HG03521 (cell line): ENCODE results near the gene PNMA6A.
"Not testable (repeated sequence)": the region's sequence is repeated elsewhere in the genome, so short reads cannot be mapped to it uniquely, and the experiment has no call there.

ENCODE experiments used
- ATAC-seq: cut with Tn5 transposase; IDR thresholded peaks from one replicate; pipeline ENCODE4 v1.9.1; 2021; ENCODE audit warnings: mild to moderate bottlenecking, moderate library complexity; ENCODE audit not compliant: unreplicated experiment

The PNMA6A gene

DNA sequence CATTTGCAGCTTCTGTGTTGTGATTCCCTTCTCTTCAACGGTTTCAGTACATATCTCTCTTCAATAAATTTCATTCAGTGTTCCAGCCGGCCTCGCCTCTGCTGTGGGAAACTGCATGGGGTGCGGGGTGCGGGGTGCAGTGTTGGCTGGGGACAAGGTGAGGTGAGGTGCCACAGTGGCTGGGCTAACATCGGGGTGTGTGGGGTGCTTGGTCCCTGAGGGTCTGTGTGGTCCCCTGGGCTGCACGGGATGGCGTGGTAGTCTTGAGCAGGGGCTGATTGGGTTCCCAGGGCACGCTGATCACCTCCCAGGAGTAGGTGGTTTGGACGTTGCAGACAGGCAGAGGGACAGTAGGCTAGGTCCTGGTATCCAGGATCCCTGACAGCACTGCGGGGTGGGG is 2.7 kb downstream of the PNMA6A start:
- no peak for ATAC-seq

DNA sequence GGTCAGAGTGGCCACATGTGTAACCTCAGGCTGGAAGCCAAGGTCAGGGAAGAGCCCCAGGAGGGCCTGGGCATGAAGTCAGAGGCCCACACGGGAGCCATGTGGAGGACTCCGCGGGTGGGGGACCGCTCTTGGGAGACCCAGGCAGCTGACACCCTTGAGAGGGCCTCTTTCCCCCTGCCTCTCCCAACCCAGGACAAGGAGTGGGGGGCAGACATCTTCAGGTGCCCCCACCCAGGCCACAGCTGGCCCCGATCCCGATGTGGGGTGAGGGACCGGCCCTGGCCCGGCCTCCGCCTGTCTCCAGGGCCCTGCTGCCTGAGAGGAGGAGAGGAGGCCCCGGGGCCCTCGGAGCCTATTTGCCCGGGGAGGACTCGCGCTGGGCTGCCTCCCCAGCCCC is 3.1 kb downstream of the PNMA6A start:
- ATAC-seq: no peak

DNA sequence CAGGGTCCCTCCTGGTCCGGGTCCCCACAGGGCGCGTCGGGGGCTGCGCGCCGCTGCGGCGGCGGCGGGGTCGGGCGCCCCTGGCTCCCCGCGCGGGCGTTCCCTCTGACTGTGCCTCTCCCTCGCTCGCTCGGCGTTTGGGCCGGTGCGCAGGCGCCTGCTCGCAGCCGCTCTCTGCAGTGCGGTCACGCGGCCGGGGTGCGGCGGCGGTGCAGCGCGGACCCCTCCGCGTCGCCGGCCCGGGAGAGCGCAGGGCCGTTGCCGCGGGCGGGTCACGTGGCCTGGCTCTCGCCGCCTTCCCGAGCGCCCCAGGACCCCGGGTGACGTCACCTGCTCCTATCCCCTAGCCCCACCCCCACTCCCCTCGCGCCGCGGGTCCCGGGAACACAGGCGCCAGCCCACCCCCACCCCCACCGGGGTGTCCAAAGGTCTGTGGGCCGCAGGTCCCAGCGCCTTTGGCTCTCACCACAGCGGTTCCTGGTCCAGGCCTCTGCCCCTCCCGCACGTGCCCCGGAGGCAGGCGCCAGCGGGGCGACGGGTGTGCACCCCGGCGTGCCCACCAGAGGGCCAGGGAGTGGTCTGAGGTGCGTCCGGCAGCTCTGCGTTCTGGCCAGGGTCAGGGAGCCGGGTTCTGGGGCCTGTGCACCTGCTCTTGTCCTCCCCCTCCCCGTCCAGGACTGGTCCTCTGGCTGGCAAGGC is 5.3 kb downstream of the PNMA6A start:
- not testable (repeated sequence) for ATAC-seq

DNA sequence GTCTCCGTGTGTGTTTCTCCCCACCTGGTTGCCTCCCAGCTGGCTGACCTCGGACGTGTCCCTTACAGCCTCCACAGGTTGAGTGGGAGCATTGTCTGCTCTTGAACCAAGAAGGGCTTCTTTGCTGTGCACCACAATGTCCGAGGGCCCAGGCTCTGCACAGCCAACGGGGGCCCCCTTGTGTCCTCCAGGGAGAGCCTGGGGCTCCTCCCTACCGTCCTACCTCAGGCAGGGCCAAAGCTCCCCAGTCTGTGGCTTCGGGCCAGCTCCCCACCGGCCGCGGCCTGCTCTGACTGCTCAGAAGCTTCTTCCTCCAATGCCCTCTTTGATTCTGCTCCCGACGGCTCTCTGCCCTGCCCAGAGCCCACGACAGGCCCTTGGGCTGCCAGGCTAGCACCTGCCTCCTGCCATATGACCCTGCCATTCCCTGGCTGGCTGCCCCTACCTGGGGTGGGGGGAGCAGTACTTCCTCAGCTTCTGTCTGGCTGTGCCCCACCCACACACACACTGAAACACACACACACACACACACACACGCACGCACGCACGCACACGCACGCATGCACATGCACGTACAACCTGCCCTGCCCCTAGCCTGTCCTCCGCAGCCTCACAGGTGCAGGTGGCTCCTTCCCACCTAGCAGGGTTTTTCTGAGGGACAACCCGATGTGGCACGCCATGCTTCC is 11.1 kb downstream of the PNMA6A start:
- ATAC-seq: not testable (repeated sequence)

DNA sequence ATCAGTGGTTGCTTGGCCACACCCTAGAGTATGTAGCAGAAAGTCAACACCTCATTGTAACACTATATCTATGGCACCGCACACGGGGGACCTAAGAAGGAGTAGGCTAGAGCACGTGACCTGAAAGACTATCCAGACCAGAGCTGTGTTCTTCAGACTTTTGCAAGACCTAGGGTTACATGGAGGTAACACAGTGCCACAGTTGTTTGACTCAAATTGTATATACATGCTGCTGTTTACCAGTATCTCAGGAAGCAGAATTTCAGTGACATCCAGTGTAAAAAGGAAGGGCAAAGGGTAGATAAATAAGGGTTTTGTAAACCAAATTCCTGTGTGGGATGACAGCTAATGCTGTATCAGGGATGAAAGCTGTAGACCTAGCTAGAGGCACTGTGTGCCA is 30.2 kb downstream of the PNMA6A start:
- no peak for ATAC-seq

DNA sequence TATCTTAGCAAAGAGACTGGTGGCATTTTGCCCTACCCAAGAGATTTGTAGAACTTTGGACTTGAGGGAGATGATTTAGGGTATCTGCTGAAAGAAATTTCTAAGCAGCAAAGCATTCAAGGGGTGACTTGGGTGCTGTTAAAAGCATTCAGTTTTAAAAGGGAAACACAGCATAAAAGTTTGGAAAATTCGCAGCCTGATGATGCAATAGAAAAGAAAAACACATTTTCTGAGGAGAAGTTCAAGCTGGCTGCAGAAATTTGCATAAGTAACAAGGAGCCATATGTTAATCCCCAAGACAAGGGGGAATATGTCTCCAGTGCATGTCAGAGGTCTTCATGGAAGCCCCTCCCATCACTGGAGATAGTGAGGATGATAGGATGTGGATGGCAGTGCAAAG is 32.7 kb downstream of the PNMA6A start:
- not testable (repeated sequence) for ATAC-seq

DNA sequence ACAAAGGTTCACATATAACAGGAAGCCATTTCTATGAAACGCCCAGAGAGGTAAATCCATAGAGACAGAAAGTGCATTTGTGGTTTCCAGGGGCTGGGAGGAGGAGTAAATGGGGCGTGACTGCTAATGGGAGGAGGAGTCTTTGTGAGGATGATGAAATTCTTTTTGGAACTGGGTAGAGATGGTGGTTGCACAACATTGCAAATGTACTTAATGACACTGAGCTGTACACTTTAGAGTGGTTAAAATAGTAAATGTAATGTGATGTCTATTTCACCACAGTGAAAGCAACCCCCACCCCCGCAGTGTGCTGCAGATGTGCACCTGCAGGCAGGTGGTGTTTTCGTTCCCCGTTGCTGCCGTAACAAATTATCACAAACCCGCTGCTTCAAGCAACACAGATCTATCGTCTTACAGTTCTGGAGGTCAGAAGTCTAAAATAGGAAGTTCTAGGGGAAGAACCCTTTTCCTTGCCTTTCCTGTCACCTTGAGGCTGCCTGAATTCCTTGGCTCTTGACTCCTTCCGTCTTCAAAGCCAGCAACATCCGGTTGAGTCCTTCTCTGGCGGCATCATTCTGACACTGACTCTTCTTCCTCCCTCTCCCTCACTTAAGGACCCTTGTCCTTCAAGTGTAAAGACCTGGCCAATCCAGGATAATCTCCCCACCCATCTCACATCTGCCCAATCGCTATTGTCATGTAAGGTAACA is 34.0 kb downstream of the PNMA6A start:
- not testable (repeated sequence) for ATAC-seq

DNA sequence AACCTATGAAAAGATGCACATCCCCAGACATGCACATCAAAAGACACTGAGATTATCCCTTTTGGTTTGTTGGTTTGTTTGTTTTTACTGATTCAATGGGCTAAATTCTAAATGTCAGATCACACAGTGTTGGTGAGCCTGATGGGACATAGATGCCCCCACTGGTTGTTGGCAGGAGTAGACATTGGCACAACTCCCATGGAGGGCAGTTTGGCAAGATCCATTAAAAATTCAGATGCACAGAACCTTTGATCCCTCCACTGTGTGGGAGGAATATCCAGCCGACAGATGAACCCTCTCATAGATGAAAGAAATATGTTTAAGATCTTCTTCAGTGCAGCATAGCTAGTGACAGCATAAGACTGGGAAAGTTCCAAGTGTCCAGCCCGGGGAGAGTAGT is 38.5 kb downstream of the PNMA6A start:
- not testable (repeated sequence) for ATAC-seq

DNA sequence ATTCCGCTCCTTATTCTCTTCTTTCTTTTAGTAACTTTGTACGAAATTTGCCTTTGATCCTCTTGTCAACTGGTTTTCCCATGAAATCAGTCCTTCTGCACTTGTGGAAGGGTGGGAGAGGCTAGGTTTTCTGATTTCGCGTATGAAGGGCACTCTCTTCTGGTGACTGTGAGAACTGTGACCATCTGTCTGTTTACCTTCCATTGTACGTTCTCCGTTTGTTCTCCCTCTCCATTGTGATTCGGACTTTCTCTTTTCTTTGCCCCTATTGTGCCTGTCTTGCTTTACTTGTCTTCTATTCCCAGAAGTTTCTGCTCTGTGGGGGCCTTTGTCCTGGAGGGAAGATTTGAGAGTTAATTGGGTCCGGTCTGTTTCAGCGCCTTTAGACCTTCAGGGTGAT is 41.6 kb downstream of the PNMA6A start:
- not testable (repeated sequence) for ATAC-seq

DNA sequence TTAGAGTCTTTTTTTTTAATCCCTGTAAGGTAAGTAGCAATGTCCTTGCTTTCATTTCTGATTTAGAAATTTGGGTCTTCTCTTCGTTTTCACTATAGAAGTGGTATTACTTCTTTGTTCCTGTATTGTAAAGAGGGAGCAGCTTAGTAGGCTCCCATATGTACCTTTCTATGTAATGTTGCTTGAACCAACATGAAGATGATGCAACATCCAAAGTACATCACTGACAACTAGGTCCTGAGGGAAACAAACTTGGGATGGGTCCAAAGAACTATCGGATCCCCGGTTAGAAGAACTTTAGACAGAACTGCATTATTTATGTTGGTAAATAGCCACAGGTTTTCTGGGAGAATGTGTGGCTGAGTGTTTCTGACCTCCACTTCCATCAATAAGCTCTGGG is 45.5 kb downstream of the PNMA6A start:
- not testable (repeated sequence) for ATAC-seq

DNA sequence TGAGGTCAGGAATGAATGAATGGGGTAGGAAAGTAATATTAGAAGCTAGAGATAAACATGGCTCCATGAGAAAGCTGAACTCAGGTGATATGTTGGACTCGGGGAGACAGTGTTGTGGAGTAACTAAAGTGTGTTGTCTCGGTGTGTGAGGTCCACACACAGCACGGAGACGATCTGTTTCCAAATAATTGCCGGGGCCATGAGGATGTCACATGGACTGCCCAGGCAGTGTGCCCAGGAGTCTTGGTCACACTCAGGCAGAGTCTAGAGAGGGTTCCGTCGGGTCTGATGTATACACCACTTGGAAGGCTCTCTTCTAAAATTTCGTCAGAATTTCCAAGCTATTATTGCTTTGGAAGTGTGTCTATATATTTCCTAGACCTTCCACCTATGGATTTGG is 48.0 kb downstream of the PNMA6A start:
- not testable (repeated sequence) for ATAC-seq

DNA sequence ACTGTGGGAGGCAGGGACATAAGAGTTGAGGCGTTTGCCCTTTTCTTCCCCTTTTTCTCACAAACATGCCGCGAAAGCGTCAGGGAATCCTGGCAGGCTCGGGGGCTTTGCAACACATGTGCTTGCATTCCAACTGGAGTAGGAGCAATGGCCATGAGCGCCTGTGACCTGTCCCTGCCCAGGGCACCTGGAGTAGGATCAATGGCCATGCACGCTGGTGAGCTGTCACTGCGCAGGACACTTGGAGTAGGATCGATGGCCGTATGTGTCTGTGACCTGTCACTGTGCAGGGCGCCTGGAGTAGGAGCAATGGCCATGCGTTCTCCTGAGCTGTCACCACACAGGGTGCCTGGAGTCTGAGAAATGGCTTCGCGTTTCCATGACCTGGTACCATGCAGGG is 51.2 kb downstream of the PNMA6A start:
- not testable (repeated sequence) for ATAC-seq
